Fibroblast of the conjunctiva (primary cell): ENCODE results near the gene PTCH2.

ENCODE experiments used
- DNase-seq: peaks from one replicate; pipeline ENCODE4 v3.0.0-alpha.2; 2010; ENCODE audit warnings: low read depth

PTCH2 gene, protein sequence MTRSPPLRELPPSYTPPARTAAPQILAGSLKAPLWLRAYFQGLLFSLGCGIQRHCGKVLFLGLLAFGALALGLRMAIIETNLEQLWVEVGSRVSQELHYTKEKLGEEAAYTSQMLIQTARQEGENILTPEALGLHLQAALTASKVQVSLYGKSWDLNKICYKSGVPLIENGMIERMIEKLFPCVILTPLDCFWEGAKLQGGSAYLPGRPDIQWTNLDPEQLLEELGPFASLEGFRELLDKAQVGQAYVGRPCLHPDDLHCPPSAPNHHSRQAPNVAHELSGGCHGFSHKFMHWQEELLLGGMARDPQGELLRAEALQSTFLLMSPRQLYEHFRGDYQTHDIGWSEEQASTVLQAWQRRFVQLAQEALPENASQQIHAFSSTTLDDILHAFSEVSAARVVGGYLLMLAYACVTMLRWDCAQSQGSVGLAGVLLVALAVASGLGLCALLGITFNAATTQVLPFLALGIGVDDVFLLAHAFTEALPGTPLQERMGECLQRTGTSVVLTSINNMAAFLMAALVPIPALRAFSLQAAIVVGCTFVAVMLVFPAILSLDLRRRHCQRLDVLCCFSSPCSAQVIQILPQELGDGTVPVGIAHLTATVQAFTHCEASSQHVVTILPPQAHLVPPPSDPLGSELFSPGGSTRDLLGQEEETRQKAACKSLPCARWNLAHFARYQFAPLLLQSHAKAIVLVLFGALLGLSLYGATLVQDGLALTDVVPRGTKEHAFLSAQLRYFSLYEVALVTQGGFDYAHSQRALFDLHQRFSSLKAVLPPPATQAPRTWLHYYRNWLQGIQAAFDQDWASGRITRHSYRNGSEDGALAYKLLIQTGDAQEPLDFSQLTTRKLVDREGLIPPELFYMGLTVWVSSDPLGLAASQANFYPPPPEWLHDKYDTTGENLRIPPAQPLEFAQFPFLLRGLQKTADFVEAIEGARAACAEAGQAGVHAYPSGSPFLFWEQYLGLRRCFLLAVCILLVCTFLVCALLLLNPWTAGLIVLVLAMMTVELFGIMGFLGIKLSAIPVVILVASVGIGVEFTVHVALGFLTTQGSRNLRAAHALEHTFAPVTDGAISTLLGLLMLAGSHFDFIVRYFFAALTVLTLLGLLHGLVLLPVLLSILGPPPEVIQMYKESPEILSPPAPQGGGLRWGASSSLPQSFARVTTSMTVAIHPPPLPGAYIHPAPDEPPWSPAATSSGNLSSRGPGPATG

DNA sequence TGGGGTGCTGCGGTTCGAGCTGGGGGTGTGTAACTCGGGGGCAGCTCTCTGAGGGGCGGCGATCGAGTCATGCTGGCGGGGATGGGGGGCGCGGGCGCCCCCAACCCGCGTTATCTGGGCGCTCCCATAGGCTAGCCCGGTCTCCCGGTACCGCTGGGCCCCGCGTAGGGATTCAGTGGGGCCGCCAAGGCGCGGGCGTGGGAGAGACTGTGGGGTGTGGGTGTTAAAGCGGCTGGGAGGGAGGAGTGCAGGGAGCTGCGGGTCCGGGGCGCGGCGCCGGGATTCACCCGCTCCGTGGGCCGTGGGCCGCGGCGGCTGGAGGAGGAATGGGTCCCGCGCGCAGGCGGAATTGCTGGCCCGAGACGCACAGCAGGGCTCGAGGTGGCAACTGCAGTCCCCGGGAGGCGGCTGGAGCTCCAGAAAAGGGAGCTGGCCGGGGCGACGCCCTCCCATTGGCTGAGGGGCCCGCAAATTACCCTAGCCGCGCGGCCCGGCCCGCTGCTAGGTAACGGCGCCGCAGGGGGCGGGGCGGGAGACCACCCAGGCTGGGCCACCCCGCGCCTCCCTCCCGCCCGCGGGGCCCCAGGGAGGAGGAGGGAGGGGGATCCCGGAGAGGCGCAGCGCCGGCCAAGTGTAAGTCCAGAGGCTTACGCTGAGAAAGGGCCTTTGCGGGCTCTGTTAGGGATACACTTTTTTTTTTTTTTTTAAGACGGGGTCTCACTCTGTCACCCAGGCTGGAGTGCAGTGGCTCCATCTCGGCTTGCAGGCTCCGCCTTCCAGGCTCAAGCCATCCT is at the start of gene PTCH2:
PTCH2 (minus strand) TSS at position 392 of the 794 bp plus-strand sequence; CDS start at position 71, 321 bp downstream.
- peak; percentile 28 for DNase-seq

DNA sequence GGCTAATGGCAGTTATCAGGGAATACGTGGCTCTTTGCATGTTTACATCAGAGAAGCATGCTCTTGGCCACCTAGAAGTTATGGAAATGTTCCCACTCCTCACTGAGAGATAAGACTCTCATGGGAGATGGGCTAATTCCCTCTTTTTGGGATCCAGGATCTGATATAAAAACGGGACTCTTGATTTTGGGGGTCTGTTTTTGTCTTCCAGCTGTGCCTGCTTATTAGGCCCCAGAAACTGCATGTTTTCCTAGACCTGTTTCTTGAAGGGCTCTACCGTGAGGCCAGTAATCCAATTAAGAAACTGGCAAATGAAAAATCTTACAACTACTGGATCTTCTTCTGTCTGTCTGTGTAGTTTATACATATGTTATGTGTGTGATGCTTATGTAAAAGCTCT is 47.0 kb upstream of the PTCH2 start:
- DNase-seq, result no peak

GRCh38 chr1:44885406-44885805 is 42.4 kb upstream of the PTCH2 start:
- DNase-seq, result no peak

- no peak for DNase-seq
Measured at GRCh38 chr1:44884746-44885145, 41.7 kb upstream of the PTCH2 start.

- no peak for DNase-seq
Measured at GRCh38 chr1:44881011-44881632, 38.1 kb upstream of the PTCH2 start.

- no peak for DNase-seq
Measured at GRCh38 chr1:44874155-44874554, 31.1 kb upstream of the PTCH2 start.

GRCh38 chr1:44870096-44870495 is 27.0 kb upstream of the PTCH2 start:
- DNase-seq, result no peak

DNA sequence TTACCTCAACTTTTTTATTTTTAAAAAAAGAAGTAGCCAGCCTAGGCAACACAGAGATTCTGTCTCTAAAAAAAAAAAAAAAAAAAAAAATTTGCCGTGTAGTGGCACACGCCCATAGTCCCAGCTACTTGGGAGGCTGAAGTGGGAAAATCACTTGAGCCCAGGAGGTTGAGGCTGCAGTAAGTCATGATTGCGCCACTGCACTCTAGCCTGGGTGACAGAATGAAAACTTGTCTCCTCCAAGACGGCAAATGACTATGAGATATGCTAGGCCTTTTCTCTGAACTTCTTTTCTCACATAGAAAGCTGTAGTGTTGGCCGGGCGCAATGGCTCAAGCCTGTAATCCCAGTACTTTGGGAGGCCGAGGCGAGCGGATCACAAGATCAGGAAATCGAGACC is 24.7 kb upstream of the PTCH2 start:
- no peak for DNase-seq

GRCh38 chr1:44862829-44863401 is 19.9 kb upstream of the PTCH2 start:
- no peak for DNase-seq

DNA sequence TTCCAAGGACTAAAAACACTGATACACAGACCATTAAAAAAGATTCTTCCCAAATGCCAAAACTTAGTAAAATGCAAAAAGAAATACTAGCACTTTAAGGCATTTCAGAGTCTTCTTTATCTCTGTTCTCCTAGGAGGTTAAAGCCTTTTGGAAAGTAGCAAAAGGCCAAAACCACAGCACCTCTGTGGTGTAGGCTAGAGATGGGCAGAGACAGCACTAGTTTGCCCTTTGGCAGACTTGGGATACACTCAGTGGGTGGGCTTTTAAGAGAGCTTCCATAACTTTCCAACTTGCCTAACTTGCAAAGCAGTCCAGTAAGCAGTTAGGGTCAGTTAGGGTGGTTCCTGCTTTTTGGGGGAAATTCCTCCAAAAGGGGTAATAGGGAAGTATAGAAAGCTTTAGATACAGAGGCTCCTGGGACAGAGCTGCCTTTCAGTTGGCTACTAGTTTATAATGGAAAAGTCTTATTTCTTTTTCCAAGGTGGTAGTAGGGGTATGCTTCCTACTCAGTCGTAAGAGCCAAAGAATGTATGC is 17.9 kb upstream of the PTCH2 start:
- no peak for DNase-seq

DNA sequence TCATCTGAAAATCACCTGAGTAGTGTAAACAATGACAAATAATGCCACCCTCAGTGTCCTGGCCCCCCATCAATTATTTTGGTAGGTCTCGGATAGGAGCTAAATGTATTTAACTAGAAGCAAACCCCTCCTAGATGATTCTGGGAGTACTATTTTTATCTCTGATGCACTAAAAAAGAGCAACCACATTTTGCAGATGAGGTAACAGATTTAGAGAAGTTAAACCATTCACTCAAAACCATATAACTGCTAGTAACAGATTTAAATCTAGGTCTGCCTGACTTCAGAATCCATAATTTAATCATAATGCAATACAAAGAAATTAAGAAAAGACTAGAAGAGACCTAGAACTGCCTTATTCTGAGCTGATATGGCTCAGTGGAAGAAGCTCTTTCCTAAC is 17.3 kb upstream of the PTCH2 start:
- no peak for DNase-seq

DNA sequence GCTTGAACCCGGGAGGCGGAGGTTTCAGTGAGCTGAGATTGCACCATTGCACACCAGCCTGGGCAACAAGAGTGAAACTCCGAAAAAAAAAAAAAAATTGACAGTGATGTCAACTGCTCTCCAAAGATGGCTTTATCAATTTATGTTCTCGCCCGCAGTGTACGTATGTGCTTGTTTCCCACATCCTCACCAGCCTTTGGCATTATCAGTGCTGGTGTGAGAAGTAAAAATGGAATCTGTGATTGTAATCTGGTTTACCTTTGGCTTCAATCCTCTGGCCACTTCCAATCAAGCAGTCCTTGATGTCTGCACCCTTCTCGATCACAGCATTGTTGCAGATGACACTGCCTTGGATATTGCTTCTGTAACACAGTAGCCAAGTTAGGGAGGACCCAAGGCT is 14.4 kb upstream of the PTCH2 start:
- no peak for DNase-seq

GRCh38 chr1:44855742-44856141 is 12.7 kb upstream of the PTCH2 start:
- DNase-seq, result no peak

- no peak for DNase-seq
Measured at GRCh38 chr1:44854970-44855369, 11.9 kb upstream of the PTCH2 start.

DNA sequence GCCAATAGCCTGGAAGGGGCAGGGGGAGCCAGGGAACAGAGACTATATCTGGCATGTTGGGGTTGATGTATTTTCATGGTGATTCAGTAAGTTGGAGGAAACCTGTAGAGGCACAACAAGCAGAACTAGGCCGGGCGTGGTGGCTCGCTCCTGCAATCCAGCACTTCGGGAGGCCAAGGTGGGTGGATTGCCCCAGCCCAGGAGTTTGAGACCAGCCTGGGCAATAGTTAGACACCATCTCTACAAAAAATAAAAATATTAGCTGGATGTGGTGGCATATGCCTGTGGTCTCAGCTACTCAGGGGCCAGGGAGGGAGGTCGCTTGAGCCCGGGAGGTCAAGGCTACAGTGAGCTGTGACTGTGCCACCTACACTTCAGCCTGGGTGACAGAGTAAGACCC is 10.1 kb upstream of the PTCH2 start:
- no peak for DNase-seq

DNA sequence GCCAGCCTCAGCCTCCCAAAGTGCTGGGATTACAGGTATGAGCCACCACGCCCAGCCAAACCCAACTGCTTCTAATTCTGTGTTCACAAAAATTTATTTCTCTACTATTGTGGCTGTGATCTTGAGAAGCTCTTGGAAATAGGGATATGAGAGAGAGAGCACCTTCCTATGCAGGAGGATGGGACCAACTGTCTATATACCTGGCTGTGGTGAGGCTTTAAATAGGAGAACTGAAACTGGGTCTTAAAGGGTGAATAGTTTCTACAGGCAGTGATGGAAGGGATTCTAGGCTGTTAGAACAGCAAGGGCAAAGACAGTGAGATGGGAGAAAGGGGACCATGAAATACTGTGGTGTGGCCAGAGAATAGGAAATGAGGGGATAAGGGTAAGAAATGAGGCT is 8.3 kb upstream of the PTCH2 start:
- no peak for DNase-seq

DNA sequence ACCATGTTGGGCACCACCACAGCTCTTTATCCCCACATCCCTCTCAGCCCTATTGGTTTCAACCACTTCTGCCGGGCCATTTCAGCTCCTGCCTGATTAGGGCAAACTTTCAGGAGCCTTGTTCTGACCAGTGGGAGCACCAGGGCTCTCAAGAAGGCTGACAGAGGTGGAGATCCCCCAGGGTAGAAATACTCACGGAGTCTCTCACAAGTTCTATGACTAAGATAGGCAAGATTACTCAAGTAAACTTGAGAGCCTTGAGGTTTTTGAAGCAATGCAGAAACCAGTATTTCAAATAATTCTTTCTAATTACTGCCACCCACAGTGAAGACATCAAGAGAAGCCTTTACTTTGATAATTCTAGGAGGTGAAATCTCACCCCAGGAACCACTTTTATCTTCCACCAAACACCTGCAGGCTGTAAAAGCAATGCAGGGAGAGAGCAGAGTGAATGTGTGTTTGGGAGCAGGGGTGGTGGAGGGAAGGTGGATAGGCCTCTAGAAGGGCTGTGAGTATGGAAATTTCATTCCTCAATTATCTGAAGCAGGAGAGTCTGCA is 6.6 kb upstream of the PTCH2 start:
- DNase-seq, result no peak

- no peak for DNase-seq
Measured at GRCh38 chr1:44848456-44849181, 5.6 kb upstream of the PTCH2 start.

DNA sequence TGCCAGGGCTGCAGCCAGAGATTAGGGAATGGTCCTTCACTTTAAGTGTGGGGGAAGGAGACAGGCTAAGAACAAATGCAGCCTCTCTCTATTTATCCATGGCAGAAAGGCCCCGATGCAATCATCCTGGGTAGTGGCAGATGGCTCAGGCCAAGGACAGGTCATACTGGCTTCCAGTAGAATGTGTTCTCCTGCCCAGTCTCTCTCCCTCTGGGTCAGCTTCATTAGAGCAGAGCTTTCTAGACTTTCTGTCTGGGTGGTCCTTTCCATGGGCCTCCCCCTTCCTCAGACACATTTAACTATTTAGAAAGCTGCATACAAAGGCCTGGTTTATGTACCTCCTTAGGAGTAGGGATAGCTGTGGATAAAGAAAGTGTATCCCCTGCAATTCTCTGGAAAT is 4.8 kb upstream of the PTCH2 start:
- no peak for DNase-seq

DNA sequence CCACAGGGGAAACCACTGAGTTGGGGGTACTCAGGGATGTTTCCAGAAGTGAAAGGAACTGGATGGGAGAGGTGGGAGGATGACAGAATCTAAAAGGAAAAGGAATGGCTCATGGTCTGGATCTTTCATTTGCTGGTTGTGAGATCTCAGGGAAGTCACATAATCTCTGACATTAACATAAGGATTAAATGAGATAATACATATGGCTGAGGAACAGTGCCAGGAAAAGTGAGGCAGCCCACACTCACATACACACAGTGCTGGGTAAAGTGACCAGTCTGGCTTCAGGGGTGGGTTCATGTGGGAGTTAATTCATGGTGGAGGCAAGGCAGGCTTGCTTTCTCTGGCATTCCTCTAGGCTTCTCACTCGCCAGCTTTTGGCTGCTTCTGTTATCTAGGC is 3.9 kb upstream of the PTCH2 start:
- DNase-seq, result no peak
